Stimulated activated naive CD8-positive, alpha-beta T cell treated with anti-CD3 and anti-CD28 coated beads, Interleukin-15, Interleukin-2, amounts not matched to agents 100 ng/mL and 50 ng/mL, for 24 hours (primary cell): ENCODE measurements around the gene ATF5.
"Not testable (repeated sequence)": the region's sequence is repeated elsewhere in the genome, so short reads cannot be mapped to it uniquely, and the experiment has no call there.

Experiments used
- H3K27ac Mint-ChIP-seq: one replicate; pipeline ENCODE4 v1.8.0; 2021; ENCODE audit warnings: mild to moderate bottlenecking, mixed read lengths
- H3K27me3 Mint-ChIP-seq: one replicate; pipeline ENCODE4 v1.8.0; 2021; ENCODE audit warnings: mixed read lengths
- H3K36me3 Mint-ChIP-seq: one replicate; pipeline ENCODE4 v1.8.0; 2021; ENCODE audit warnings: low read depth, mixed read lengths
- H3K4me1 Mint-ChIP-seq: one replicate; pipeline ENCODE4 v1.8.0; 2021; ENCODE audit warnings: low read depth, mixed read lengths
- H3K4me3 Mint-ChIP-seq: one replicate; pipeline ENCODE4 v1.8.0; 2021; ENCODE audit warnings: mild to moderate bottlenecking, mixed read lengths
- H3K9me3 Mint-ChIP-seq: one replicate; pipeline ENCODE4 v1.8.0; 2021; ENCODE audit warnings: mixed read lengths

ATF5 gene

DNA sequence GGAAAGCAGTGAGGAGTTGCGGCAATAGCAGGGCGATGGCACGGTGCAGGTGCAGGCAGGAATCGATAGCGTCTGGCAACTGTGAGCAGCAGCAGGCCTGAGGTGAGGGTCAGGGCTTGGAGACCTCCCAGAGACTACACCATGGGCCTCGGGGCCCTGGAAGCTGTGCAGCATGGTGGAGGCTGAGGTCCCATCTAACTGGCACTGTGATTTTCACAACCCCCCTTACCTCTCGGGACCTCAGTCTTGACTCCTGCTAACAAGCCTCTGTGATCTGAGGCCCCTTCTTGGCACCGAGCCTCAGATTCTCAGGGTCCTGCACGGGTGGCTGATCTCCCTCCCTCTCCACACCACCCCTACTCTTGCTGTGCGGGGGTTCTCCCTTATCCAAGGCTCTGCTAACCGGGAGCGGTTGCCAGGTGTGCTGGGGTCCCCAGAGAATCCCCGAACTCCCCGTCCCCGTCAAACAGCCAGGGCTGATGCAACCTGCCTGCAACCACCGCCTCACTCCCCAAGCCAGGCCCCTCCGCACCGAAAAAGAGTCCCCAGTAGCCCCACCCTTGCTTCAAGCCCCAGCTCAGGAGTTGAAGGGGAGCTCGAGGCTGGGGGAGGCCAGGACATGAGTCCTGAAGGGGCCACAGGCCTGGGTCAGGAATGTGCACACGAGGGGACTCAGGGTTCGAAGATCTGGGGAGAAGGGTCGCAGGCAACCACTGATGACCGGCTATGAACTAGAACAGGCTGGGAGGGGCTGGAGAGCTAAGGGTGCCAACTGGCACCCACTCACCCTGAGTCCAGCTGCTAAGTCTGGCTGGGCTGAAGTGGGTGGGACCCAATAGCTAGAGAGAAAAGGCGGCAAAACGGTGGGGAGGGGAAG lies 4.8 kb upstream of the ATF5 start:
- Mint-ChIP-seq H3K4me3 (no peak overlapping the region), H3K4me1 (peaks cover 86% of the 10 kb centered on the region), H3K27me3 (no peaks in the 10 kb centered on the region), H3K27ac (peak overlapping the region; percentile 52), H3K36me3 (peaks cover 70% of the 10 kb centered on the region), H3K9me3 (no peaks in the 10 kb centered on the region)

DNA sequence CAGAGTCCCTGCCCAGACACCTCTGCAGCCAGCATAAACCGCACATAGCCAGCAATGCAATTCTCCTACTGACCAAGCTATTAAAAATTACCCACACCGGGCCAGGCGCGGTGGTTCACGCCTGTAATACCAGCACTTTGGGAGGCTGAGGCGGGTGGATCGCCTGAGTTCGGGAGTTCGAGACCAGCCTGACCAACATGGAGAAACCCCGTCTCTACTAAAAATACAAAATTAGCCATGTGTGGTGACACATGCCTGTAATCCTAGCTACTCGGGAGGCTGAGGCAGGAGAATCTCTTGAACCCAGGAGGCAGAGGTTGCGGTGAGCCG lies 4.2 kb upstream of the ATF5 start:
- not testable (repeated sequence) for H3K27ac Mint-ChIP-seq, H3K27me3 Mint-ChIP-seq, H3K9me3 Mint-ChIP-seq, H3K4me3 Mint-ChIP-seq
- Mint-ChIP-seq H3K4me1 (peaks cover 86% of the 10 kb centered on the region), H3K36me3 (peaks cover 71% of the 10 kb centered on the region)

DNA sequence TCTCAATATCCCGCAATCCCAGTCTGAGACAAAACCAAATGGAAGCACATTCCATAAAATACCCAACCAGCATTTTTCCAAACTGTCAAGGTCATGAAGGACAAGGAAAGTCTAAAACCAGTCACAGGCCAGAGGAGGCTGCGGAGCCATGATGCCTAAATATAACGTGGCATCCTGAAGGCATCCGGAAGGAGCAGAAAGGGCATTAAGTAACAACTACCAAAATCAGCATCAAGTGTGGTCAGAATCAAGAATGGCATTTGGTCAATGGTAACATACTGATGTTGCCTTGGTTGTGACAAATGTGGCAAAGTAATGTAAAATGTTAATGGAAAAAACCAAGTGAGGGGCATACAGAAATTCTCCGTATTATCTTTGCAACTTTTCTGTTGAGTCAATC lies 3.5 kb upstream of the ATF5 start:
- Mint-ChIP-seq H3K4me1 (peaks cover 87% of the 10 kb centered on the region), H3K4me3 (peak overlapping the region; percentile 47), H3K9me3 (no peaks in the 10 kb centered on the region), H3K27ac (peak overlapping the region; percentile 68), H3K27me3 (no peaks in the 10 kb centered on the region), H3K36me3 (peaks cover 72% of the 10 kb centered on the region)

DNA sequence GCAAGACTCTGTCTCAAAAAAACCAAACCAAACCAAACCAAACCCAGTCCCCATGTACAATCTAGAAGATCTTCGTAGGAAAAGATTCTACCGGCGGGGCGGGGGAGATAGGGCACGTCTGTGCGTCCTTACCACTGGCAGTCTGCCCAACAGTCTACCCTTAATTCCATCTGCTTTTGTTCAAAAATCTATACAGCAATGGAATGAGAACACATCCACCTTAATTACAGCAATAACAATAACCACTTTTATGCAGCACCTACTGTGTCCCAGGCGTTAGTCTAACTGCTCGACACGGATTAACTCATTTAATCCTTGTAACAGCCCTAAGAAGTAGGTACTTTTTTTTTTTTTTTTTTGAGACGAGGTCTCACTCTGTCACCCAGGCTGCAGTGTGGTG lies 2.5 kb upstream of the ATF5 start:
- Mint-ChIP-seq H3K36me3 (peaks cover 72% of the 10 kb centered on the region), H3K27me3 (no peaks in the 10 kb centered on the region), H3K27ac (no peak overlapping the region), H3K4me1 (peaks cover 87% of the 10 kb centered on the region), H3K4me3 (peak overlapping the region; percentile 63), H3K9me3 (no peaks in the 10 kb centered on the region)

DNA sequence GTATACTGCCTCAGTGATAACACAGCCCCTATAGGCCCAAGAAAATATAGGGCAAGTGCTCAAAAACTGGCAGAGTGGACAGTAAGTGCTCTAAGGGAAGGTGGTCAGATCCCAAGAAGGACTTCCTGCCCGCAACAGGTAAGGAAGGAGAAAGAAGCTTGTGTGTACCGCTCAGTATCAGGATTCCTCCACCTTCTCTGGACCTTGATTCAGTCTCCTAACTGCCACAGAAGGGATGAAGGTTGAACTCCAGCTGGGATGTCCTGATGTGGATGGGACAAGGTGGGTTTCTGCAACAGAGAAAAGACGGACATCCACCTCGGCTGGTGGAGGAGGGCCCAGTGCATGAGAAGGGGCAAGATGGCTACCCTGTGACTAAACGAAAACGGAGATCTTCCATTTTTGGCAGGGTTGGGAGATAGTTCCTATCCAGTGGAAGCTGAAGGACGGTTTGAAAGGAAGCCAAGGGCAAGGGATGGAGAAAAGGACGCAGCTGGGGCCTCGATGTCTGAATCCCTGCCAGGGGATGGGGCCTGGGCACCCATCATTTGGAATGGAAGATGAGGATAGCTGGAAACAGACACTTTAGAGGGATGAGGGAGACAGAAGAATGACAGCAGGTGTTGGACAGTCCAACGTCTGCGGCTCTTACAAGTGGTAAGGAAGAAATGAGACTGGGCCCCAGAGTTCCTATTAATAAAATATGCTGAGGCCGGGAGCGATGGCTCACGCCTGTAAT lies 1.3 kb upstream of the ATF5 start:
- Mint-ChIP-seq H3K36me3 (peaks cover 71% of the 10 kb centered on the region), H3K4me3 (peak overlapping the region; percentile 98), H3K9me3 (peaks cover 4% of the 10 kb centered on the region), H3K4me1 (peaks cover 85% of the 10 kb centered on the region), H3K27me3 (no peaks in the 10 kb centered on the region), H3K27ac (peak overlapping the region; percentile 98)

DNA sequence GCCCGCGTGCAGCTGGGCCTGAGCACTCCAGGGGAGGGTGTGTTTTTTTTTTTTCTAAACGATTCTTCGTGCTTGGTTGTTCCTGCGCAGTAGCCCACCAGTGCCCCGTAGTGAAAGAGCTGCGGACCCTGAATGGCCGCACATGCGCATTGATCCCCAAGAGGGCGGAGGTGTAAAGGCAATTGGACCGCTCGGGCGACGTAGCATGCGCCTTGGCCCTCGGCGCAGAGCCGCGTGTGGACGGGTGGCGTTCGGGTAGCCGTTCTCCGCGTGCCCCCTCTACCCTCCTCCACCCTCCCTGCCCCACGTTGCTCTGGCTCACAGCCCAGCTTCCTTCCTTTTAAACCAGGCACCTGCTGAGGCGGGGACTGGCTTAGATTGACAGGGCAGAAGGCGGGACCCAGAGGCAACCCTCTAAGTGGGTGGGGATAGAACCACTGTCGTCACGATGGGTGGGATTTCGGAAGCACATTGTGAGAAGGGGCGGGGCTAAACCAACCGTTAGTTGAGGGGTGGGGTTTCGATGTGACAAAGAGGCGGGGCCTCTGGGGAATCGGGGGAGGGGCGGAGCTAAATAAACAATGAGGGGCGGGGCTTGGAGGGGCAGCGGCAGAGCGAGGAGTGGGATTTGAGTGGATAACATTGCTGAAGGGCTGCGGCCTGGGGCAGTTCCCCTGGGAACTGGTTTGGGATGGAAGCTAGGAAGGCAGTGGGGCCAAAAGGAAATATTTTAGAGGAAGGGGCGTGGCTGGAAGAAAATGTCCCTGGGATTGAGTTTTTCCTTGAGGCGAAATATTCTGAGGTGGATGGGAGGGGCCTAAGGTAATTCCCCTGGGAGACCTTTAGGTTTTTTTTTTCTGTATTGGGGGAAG lies 842 bp downstream of the ATF5 start:
- peaks cover 77% of the 10 kb centered on the region for H3K4me1 Mint-ChIP-seq

DNA sequence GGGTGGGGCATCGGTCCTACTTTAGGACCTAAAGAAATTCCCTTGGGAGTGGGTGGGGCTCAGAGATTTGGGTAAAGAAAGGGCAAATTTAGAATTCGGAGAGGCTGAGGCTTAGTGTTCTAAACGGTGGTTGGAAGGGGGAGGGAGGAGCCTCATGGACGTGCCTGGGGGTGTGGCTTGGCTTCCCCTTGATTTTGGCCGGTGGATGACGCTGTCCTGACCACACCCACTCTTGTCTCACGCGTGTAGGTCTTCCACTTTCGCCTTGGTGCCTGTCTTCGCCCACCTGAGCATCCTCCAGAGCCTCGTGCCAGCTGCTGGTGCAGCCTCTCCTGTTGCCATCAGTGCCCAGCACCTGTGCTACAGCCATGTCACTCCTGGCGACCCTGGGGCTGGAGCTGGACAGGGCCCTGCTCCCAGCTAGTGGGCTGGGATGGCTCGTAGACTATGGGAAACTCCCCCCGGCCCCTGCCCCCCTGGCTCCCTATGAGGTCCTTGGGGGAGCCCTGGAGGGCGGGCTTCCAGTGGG lies 1.5 kb downstream of the ATF5 start:
- peaks cover 72% of the 10 kb centered on the region for H3K4me1 Mint-ChIP-seq
- peaks cover 56% of the 10 kb centered on the region for H3K36me3 Mint-ChIP-seq
- peaks cover 4% of the 10 kb centered on the region for H3K9me3 Mint-ChIP-seq
- no peaks in the 10 kb centered on the region for H3K27me3 Mint-ChIP-seq
- peak overlapping the region; percentile 98 for H3K27ac Mint-ChIP-seq
- peak overlapping the region; percentile 98 for H3K4me3 Mint-ChIP-seq

More for the DNA sequence above, 842 bp downstream of the ATF5 start:
- no peaks in the 10 kb centered on the region for H3K27me3 Mint-ChIP-seq
- peak overlapping the region; percentile 98 for H3K4me3 Mint-ChIP-seq
- peaks cover 60% of the 10 kb centered on the region for H3K36me3 Mint-ChIP-seq
- peak overlapping the region; percentile 98 for H3K27ac Mint-ChIP-seq
- H3K9me3 Mint-ChIP-seq = peaks cover 4% of the 10 kb centered on the region

DNA sequence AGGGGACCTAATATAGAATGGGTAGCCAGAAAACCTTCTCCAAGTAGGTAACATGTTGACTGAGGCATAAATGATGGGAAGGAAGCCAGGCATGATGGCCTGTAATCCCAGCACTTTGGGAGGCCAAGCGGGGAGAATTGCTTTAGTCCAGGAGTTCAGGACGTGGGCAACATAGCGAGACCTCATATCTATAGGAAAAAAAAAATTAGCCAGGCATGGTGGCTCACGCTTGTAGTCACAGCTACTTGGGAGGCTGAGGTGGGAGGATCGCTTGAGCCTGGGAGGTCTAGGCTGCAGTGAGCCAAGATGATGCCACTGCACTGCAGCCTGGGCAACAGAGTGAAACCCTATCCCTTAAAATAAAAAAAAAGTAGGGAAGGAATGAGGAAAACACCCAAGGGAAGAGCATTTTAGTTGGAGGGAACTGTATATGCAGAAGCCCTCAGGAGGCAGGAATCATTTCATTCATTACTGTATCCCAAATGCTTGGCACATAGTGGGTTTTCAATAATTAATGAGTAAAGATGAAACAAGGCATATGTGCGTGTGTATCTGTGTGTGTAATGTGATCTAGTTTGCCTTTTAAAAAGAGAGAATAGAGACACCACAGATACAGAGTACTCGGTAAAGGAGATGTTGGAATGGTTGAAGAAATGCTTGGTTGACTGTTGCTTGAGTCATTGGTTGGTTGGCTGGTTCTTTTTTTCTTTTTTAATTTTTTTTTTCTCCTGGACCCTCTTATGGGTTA lies 2.5 kb downstream of the ATF5 start:
- peak overlapping the region; percentile 33 for H3K27ac Mint-ChIP-seq
- H3K9me3 Mint-ChIP-seq = peaks cover 4% of the 10 kb centered on the region
- H3K4me3 Mint-ChIP-seq = peak overlapping the region; percentile 41
- H3K4me1 Mint-ChIP-seq = peaks cover 65% of the 10 kb centered on the region
- no peaks in the 10 kb centered on the region for H3K27me3 Mint-ChIP-seq
- peaks cover 52% of the 10 kb centered on the region for H3K36me3 Mint-ChIP-seq

DNA sequence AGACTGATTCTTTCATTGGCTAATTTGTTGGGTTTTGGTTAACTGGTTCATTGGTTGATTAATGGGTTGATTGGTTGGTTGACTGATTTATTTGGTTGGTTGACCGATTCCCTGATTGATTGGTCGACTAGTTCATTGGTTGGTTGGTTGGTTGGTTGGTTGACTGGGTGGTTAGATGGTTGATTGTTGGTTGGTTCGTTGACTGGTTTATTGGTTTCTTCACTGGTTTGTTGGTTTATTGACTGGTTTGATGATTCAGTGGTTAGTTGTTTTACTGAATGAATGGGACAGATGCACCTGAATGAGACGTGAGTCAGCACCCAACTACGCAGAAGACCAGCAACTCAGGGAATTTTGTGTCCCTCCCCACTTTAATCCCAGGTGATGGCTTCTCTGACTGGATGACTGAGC lies 3.0 kb downstream of the ATF5 start:
- peaks cover 48% of the 10 kb centered on the region for H3K36me3 Mint-ChIP-seq
- peak overlapping the region; percentile 33 for H3K27ac Mint-ChIP-seq
- H3K27me3 Mint-ChIP-seq = no peaks in the 10 kb centered on the region
- peak overlapping the region; percentile 41 for H3K4me3 Mint-ChIP-seq
- peaks cover 4% of the 10 kb centered on the region for H3K9me3 Mint-ChIP-seq
- peaks cover 59% of the 10 kb centered on the region for H3K4me1 Mint-ChIP-seq

DNA sequence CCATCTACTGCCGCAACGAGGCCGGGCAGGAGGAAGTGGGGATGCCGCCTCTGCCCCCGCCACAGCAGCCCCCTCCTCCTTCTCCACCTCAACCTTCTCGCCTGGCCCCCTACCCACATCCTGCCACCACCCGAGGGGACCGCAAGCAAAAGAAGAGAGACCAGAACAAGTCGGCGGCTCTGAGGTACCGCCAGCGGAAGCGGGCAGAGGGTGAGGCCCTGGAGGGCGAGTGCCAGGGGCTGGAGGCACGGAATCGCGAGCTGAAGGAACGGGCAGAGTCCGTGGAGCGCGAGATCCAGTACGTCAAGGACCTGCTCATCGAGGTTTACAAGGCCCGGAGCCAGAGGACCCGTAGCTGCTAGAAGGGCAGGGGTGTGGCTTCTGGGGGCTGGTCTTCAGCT lies 3.7 kb downstream of the ATF5 start:
- no peak overlapping the region for H3K27ac Mint-ChIP-seq
- peak overlapping the region; percentile 13 for H3K4me3 Mint-ChIP-seq
- H3K27me3 Mint-ChIP-seq = no peaks in the 10 kb centered on the region
- H3K4me1 Mint-ChIP-seq = peaks cover 56% of the 10 kb centered on the region
- H3K9me3 Mint-ChIP-seq = peaks cover 4% of the 10 kb centered on the region
- H3K36me3 Mint-ChIP-seq = peaks cover 41% of the 10 kb centered on the region

DNA sequence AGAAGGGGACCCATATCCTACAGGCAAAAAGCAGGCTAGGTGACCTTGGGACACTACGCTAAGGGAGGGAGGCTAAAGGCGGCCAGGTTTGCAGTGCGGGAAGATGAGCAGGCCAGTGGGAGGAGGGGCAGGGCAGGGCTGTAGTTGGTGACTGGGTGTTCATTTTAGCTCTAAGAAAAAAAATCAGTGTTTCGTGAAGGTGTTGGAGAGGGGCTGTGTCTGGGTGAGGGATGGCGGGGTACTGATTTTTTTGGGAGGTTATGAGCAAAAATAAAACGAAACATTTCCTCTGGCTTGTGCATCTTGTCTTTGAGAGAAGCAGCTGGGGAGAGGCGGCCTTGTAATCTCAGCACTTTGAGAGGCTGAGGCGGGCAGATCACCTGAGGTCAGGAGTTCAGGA lies 4.6 kb downstream of the ATF5 start:
- Mint-ChIP-seq H3K9me3 (peaks cover 4% of the 10 kb centered on the region), H3K36me3 (peaks cover 33% of the 10 kb centered on the region), H3K4me1 (peaks cover 49% of the 10 kb centered on the region), H3K27me3 (no peaks in the 10 kb centered on the region), H3K27ac (no peak overlapping the region), H3K4me3 (no peak overlapping the region)

DNA sequence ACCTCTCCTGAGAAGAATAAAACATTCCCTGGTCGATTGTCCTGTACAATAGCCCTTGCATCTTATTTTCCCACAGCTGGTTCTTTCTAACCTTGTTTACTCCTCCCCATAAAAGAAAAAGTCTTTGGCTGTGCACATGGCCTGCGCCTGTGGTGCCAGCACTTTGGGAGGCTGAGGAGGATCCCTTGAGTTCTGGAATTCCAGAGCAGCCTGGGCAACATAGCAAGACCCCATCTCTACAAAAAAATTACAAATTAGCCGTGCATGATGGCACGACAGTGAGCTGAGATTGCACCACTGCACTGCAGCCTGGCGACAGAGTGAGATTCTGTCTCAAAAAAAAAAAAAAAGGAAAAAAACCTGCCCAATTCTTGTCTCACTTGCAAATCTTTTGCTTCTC lies 7.5 kb downstream of the ATF5 start:
- H3K4me1 Mint-ChIP-seq = peaks cover 24% of the 10 kb centered on the region
- no peaks in the 10 kb centered on the region for H3K27me3 Mint-ChIP-seq
- peaks cover 4% of the 10 kb centered on the region for H3K9me3 Mint-ChIP-seq
- no peak overlapping the region for H3K27ac Mint-ChIP-seq
- H3K4me3 Mint-ChIP-seq = no peak overlapping the region
- peaks cover 12% of the 10 kb centered on the region for H3K36me3 Mint-ChIP-seq

DNA sequence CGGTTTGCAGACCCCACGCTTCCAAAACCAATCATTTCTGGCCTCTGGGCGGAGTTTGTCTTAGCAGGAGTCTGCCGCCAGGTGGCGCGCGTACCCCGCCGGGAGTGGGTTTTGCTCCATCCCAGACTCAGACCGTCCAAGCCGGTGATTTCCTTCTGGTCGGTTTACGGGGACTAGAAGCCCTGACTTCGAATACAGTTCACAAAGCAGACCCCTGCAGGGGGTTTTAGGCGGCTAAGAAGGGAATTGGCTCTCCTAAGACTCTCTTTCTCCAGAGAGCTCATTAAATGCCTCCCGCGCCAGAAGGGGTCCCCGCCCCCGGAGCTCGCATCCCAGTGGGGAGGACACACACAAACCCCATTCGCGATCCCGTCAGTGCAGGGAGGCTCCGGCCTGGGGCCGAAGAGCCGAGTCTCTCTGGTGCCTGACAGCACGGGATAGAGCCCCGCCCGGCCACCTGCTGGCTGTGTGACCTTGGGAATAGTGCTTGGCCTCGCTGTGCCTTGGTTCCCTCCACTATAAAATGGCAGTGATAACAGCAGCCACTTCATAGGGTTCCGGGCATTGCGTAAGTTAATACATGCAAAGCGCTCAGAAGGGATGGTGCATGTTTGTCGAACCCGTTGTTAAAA lies 8.9 kb downstream of the ATF5 start:
- Mint-ChIP-seq H3K36me3 (peaks cover 5% of the 10 kb centered on the region), H3K27ac (no peak overlapping the region), H3K27me3 (peaks cover 5% of the 10 kb centered on the region), H3K4me3 (no peak overlapping the region), H3K4me1 (peaks cover 13% of the 10 kb centered on the region), H3K9me3 (no peaks in the 10 kb centered on the region)

DNA sequence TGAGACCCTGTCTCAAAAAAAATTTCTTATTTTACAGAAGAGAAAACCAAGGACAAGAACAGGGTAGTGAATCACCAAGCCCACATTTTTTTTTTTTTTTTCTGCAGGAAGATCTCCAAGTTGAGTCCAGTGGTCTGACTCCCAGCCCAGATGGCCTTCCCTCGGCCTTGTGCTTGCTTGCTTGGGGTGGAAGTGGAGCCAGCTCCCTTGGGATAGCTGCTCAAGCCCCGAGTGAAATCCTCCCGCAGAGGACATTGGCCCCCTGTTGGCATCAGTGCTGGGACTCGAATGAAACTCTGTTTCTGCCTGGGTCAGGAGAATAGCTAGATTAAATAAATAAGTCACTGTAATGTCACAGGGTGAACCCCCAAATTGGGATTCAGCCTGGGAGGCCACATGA lies 9.7 kb downstream of the ATF5 start:
- Mint-ChIP-seq H3K36me3 (no peaks in the 10 kb centered on the region), H3K27ac (no peak overlapping the region), H3K27me3 (peaks cover 11% of the 10 kb centered on the region), H3K9me3 (no peaks in the 10 kb centered on the region), H3K4me1 (peaks cover 5% of the 10 kb centered on the region), H3K4me3 (no peak overlapping the region)
